Esophagus squamous epithelium (tissue), 5 donors: ENCODE measurements around the gene IL1RAPL2. TPM values are rescaled to one million over a fixed set of nuclear protein-coding genes. Genes with fewer than 3 reads are reported as not detected.

ENCODE experiments used
- DNase-seq: peaks from one replicate; lab custom pipeline; 2025; lab: John Stamatoyannopoulos, UW
- H3K27ac ChIP-seq, 4 donors: fragments of 200-600 bp; sonication (generic); one replicate each; pipeline ENCODE4 v1.5.1; 2016 to 2019; ENCODE audit warnings: mild to moderate bottlenecking in 1 of 4
- H3K27me3 ChIP-seq, 4 donors: fragments of 200-600 bp; sonication (generic); 1 replicate in 3 of 4; 2 replicates in 1 of 4; pipeline versions ENCODE4 v1.5.1 to v1.6.0; 2017 to 2021; ENCODE audit warnings: antibody characterized with exemption in 1 of 4
- H3K36me3 ChIP-seq, 3 donors: fragments of 200-600 bp; sonication (generic); one replicate each; pipeline ENCODE4 v1.5.1; 2016 to 2019
- H3K4me1 ChIP-seq, 3 donors: fragments of 200-600 bp; sonication (generic); one replicate each; pipeline ENCODE4 v1.5.1; 2017 to 2019
- H3K4me3 ChIP-seq, 4 donors: fragments of 200-600 bp; sonication (generic); 1 replicate in 3 of 4; 2 replicates in 1 of 4; pipeline ENCODE4 v1.5.1; 2016 to 2019; ENCODE audit warnings: mild to moderate bottlenecking in 2 of 4, moderate library complexity in 1 of 4
- H3K9me3 ChIP-seq, 3 donors: fragments of 200-600 bp; sonication (generic); one replicate each; pipeline ENCODE4 v1.5.1; 2016 to 2019
- POLR2A ChIP-seq, 4 donors: fragments of 450-650 bp; IDR thresholded peaks; one replicate each; pipeline ENCODE4 v1.6.1; 2017; ENCODE audit warnings: antibody characterized with exemption in 4 of 4, mild to moderate bottlenecking in 4 of 4, moderate library complexity in 3 of 4
- WGBS, 2 donors: methylation state at CpG; one replicate each; pipeline ENCODE4 v1.1.5; 2018; 5-methylcytosine and 5-hydroxymethylcytosine counted together
- intact Hi-C: fragments of 100-400 bp; cut with DNase I; formaldehyde crosslinking; loops from one replicate; pipeline ENCODE4 v1.15.0; 2022
- total RNA-seq, 4 donors: library from RNA; depleted of rRNA; stranded (reverse); fragments of >200 nt; gene quantifications; one replicate each; pipeline ENCODE4 v1.1.0, GENCODE V29; 2016
- TF ChIP-seq, protein P1 (sequence below), 6 experiments: fragments of 450-650 bp in 4 of 6; fragments of 200-600 bp in 2 of 6; sonication (generic) in 2 of 6; IDR thresholded peaks; one replicate each; pipeline ENCODE4 v1.5.1; 2016 to 2019; ENCODE audit warnings: antibody characterized with exemption in 6 of 6, mild to moderate bottlenecking in 4 of 6, moderate library complexity in 4 of 6
- donor health status: DM: yes; HTN: yes; CAD: no.

IL1RAPL2 gene
- total RNA-seq, 4 donors from 2014 or later = 0.09 TPM; not detected in 3

DNA sequence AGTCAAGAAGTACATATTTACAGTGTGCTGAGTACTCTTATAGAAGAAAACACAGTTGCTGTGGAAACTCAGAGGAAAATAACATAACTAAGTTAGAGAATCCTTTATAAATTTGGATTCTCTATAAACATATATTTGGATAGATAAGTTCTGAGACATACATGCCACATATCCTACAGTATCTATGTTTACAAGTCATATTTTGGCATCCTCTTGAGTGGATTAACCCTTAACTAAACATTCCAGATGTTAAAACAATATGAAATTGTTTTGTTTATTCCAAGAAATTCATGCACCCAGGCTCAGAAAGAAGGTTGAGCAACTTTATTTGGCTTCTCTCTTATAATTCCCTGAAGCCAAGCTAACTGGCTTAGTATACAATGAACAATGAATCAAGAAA, 387.3 kb downstream of the IL1RAPL2 start:
- H3K27me3 ChIP-seq = no peaks in the 10 kb centered on the region
- H3K4me3 ChIP-seq = no peak overlapping the region
- no peak for DNase-seq
- H3K9me3 ChIP-seq = no peaks in the 10 kb centered on the region
- H3K27ac ChIP-seq = no peak overlapping the region
- no peak for TF ChIP-seq POLR2A (IDR thresholded peaks at IDR 0.05)
- TF ChIP-seq, protein P1, sequence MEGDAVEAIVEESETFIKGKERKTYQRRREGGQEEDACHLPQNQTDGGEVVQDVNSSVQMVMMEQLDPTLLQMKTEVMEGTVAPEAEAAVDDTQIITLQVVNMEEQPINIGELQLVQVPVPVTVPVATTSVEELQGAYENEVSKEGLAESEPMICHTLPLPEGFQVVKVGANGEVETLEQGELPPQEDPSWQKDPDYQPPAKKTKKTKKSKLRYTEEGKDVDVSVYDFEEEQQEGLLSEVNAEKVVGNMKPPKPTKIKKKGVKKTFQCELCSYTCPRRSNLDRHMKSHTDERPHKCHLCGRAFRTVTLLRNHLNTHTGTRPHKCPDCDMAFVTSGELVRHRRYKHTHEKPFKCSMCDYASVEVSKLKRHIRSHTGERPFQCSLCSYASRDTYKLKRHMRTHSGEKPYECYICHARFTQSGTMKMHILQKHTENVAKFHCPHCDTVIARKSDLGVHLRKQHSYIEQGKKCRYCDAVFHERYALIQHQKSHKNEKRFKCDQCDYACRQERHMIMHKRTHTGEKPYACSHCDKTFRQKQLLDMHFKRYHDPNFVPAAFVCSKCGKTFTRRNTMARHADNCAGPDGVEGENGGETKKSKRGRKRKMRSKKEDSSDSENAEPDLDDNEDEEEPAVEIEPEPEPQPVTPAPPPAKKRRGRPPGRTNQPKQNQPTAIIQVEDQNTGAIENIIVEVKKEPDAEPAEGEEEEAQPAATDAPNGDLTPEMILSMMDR (IDR thresholded peaks at IDR 0.05) = no peak
- intact Hi-C loops = no loop called here
- no peaks in the 10 kb centered on the region for H3K4me1 ChIP-seq
- no peaks in the 10 kb centered on the region for H3K36me3 ChIP-seq

DNA sequence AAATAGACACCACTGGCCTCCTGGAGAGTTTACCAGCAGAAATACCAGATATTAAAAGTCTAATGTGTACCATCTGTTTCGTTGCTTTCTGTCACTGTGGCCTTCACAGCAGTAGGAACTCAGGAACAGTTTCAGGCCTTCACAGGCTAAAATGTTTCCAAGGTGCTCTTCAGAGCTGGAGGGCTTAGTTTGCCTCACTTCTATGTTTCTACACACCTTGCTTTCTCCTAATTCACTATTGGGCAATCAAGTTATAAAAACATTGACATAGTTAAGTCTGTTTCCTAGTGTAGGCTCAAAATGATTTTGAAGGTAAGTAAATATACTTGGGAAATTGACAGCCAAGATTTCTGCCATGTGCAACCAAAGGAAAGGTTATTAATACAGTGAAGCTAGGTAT, 395.9 kb downstream of the IL1RAPL2 start:
- Histone ChIP-seq H3K4me3 (no peak overlapping the region), H3K36me3 (no peaks in the 10 kb centered on the region), H3K27me3 (no peaks in the 10 kb centered on the region), H3K4me1 (no peaks in the 10 kb centered on the region), H3K9me3 (no peaks in the 10 kb centered on the region), H3K27ac (no peak overlapping the region)
- 29 to 44% methylated on average over 1 of the region's 1 CpG for WGBS, 2 donors
- DNase-seq = no peak
- TF ChIP-seq, protein P1 (IDR thresholded peaks at IDR 0.05) = no peak
- TF ChIP-seq POLR2A (IDR thresholded peaks at IDR 0.05) = no peak
- intact Hi-C loops = no loop called here

DNA sequence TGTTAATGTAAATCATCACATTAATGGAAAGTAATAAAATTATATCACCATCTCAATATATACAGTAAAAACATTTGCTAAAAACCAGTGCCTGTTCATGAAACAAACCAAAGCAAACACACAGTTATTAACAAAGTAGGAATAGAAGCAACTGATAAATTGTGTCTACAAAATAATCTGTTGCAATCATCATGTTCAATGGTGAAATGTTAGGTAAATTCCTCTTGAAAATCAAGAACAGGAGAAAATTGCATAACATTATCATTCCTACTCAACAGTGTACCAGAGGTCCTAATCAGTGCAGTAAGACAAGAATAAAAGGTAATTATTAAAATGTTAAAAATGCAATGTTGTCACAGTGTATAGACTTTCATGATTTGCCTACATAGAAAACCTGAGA, 402.2 kb downstream of the IL1RAPL2 start:
- no peak for TF ChIP-seq POLR2A (IDR thresholded peaks at IDR 0.05)
- TF ChIP-seq, protein P1 (IDR thresholded peaks at IDR 0.05) = no peak
- no peak for DNase-seq
- H3K9me3 ChIP-seq = no peaks in the 10 kb centered on the region

DNA sequence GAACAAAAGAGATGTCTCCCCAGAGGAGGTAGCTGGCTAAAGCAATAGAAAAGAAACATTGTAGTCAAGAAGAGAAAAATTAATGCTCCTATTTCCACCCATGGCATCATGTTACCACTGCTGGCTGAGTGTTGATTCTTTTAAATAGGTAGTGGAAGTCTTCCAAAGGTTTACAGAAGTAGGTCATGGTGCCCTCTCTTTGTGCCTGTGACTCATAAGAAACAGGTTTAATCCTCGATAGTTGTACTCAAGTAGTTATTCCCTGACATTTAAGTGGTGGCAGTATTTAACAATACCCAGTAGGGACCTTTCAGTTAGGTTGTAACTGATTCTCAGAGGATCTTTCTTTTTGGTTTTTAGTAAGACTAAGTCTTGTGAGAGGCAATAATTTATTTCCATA, 406.7 kb downstream of the IL1RAPL2 start:
- intact Hi-C loops = no loop called here
- no peak for TF ChIP-seq POLR2A (IDR thresholded peaks at IDR 0.05)
- TF ChIP-seq, protein P1 (IDR thresholded peaks at IDR 0.05) = no peak
- Histone ChIP-seq H3K9me3 (no peaks in the 10 kb centered on the region), H3K36me3 (no peaks in the 10 kb centered on the region), H3K4me3 (no peak overlapping the region), H3K4me1 (no peaks in the 10 kb centered on the region), H3K27ac (no peak overlapping the region), H3K27me3 (no peaks in the 10 kb centered on the region)
- DNase-seq = no peak
- 20 to 50% methylated on average over 1 of the region's 1 CpG for WGBS, 2 donors

More for the DNA sequence above, 402.2 kb downstream of the IL1RAPL2 start:
- Histone ChIP-seq H3K27ac (no peak overlapping the region), H3K27me3 (no peaks in the 10 kb centered on the region), H3K4me1 (no peaks in the 10 kb centered on the region), H3K4me3 (no peak overlapping the region), H3K36me3 (no peaks in the 10 kb centered on the region)
- intact Hi-C loops = no loop called here

DNA sequence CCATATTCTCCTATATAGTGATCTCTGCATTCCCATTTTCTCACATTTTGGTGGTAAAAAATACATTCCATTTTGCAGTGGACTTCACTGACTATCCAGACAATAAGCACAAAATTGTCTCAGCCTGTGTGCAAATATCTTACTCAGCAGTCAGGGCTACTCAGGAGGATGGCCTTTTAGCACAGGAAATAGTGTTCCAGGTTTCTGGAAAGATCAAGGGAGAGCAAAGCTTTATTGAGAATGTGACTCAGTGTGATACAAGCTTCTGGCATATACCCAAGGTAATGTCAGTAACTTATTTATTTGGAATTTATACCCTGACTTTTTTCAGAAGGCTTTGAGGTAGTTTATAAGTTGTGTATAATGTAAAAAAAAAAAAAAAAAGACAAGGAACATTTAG, 421.1 kb downstream of the IL1RAPL2 start:
- no peak overlapping the region for H3K4me3 ChIP-seq
- H3K4me1 ChIP-seq = no peaks in the 10 kb centered on the region
- intact Hi-C loops = no loop called here
- no peak for TF ChIP-seq POLR2A (IDR thresholded peaks at IDR 0.05)
- TF ChIP-seq, protein P1 (IDR thresholded peaks at IDR 0.05) = no peak
- H3K27me3 ChIP-seq = peaks cover 0 to 3% (median 0%) of the 10 kb centered on the region in 4 donors
- no peaks in the 10 kb centered on the region for H3K36me3 ChIP-seq
- no peak overlapping the region for H3K27ac ChIP-seq
- no peaks in the 10 kb centered on the region for H3K9me3 ChIP-seq
- DNase-seq = no peak
